GM18861 (cell line): ENCODE data around the gene MYBPC1.
"Not testable (repeated sequence)": the region's sequence is repeated elsewhere in the genome, so short reads cannot be mapped to it uniquely, and the experiment has no call there.

ENCODE experiments used
- ATAC-seq: cut with Tn5 transposase; IDR thresholded peaks from one replicate; pipeline ENCODE4 v1.9.1; 2021; ENCODE audit not compliant: unreplicated experiment

MYBPC1 gene

DNA sequence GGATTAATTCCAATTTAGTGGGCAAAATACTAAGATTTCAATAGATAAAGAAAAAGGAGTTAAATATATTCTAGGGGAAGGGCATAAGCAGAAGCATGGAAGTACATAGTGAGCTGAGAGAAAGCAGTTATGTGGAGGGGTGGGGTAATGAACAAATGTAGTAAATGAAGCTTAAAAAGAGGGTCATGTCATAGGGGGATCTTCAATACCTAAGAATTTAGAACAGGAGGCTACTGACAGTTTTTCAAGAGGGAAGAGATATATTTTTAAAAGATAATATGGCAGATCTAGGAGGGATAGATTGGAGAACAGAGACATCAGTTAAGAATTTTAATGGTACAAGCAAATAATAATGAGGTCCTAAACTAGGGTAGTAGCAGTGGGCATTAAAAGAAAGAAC, 135.1 kb downstream of the MYBPC1 start:
- ATAC-seq, result no peak

DNA sequence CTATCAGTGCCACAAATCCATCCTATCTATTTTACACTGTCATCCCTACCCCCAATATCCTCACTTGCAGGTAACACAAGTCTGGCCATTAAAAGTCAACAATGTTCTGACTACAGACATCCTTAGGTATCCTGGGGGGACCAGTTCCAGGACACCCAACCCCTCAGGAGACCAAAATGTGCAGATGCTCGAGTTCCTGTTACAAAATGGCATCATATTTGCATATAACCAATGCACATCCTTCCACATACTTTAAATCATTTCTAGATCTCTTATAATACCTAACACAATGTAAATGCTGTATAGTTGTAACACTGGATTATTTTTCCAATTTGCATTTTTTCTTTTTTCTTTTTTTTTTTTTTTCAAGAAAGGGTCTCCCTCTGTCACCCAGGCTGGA, 137.5 kb downstream of the MYBPC1 start:
- ATAC-seq, result no peak

- no peak for ATAC-seq
Measured at GRCh38 chr12:101733166-101733565, 138.4 kb downstream of the MYBPC1 start.

DNA sequence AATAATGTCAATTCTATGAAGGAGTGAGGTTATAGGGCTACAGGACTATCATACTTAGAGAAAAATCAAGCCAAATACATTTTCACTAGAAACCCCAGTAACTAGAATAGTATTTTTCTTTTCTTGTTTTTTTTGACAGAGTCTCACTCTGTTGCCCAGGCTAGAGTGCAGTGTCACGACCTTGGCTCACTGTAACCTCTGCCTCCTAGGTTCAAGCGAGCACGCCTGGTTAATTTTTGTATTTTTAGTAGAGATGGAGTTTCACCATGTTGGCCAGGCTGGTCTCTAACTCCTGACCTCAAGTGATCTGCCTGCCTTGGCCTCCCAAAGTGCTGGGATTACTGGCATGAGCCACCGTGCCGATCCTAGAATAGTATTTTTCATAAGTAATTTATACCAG, 139.7 kb downstream of the MYBPC1 start:
- not testable (repeated sequence) for ATAC-seq
